Measurements from ENCODE around the gene PI4KA.

The PI4KA gene

DNA sequence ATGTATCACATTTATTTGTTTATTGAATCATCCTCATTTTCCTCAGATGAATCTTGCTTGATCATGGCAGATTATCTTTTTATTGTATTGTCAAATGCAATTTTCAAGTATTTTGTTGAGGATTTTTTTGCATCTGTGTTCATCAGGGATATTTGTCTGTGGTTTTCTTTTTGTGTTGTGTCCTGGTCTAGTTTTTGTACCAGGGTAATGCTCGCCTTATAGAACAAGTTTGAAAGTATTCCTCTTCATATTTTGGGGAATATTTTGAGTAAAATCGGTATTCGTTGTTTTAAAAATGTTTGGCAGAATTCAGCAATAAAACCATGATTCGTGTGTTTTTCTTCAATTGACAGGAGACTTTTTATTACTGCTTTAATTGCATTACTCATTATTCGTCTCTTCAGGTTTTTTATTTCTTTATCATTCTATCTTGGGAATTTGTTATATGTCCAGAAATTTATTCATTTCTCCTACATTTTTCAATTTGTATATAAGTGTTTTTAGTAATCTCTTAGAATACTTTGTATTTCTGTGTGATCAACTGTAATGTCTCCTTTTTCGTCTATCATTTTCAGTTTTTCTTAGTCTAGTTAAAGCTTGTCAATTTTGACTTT lies 198.1 kb downstream of the PI4KA start:
- Histone ChIP-seq H3K14ac (ENCODE audit: low read length) (no peak overlapping the region), H3K27ac (ENCODE audit: low read depth, low read length) (no peak overlapping the region), H3K4me2 (ENCODE audit: low read length) (no peak overlapping the region), H2AFZ (ENCODE audit: insufficient read depth, low read length, poor library complexity) (no peak overlapping the region), H4K8ac (ENCODE audit: low read depth, low read length) (no peak overlapping the region), H3K79me1 (ENCODE audit: low read length) (no peaks in the 10 kb centered on the region), H4K12ac (ENCODE audit: low read depth, low read length) (no peak overlapping the region), H3K4me3 (ENCODE audit: low read depth, low read length) (no peak overlapping the region), H3K23ac (ENCODE audit: low read length) (no peak overlapping the region), H2BK12ac (ENCODE audit: low read length) (no peak overlapping the region), H3K9me3 (ENCODE audit: insufficient read depth, low read depth, low read length) (peaks cover 4% of the 10 kb centered on the region), H2BK120ac (ENCODE audit: insufficient read depth, low read length, poor library complexity) (no peak overlapping the region), H2BK5ac (ENCODE audit: low read depth, low read length, poor library complexity) (no peak overlapping the region), H3K36me3 (ENCODE audit: control insufficient read depth in 1 of 2, insufficient read depth in 2 of 2, low read length in 2 of 2) (no peaks in the 10 kb centered on the region), H3K18ac (ENCODE audit: low read length) (no peak overlapping the region), H3K4ac (ENCODE audit: low read depth, low read length) (no peak overlapping the region), H3K9ac (ENCODE audit: low read length) (no peak overlapping the region), H3K4me1 (ENCODE audit: control insufficient read depth in 1 of 2, insufficient read depth in 2 of 2, low read length in 2 of 2) (no peaks in the 10 kb centered on the region), H4K91ac (ENCODE audit: low read depth, low read length) (no peak overlapping the region), H3K79me2 (ENCODE audit: control insufficient read depth, insufficient read depth, low read length, poor library complexity) (no peaks in the 10 kb centered on the region), H2AK5ac (ENCODE audit: low read length) (no peak overlapping the region), H3K27me3 (ENCODE audit: insufficient read depth, low read length) (no peaks in the 10 kb centered on the region)
- no CpG with 5 or more reads among the region's 6 CpGs for WGBS (ENCODE audit: extremely low coverage, insufficient coverage, insufficient read length)
- DNase-seq, result no peak

DNA sequence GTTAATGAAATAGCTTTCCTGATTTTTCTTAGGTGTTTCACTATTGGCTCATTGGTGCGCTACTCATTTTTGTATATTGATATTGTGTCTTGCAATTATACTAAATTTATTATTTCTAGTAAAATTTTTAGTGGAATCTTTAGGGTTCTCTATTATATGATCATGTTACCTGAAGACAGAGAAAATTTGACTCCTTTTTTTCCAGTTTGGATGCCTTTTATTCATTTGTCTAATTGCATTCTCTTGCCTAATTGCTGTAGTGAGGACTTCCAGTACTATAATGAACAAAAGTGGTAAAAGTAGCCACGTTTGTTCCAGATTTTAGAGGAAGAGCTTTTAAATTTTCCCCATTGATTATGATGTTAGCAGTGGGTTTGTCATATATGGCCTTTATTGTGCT lies 198.7 kb downstream of the PI4KA start:
- Histone ChIP-seq H3K4me2 (ENCODE audit: low read length) (no peak overlapping the region), H3K36me3 (ENCODE audit: control insufficient read depth in 1 of 2, insufficient read depth in 2 of 2, low read length in 2 of 2) (no peaks in the 10 kb centered on the region), H3K9ac (ENCODE audit: low read length) (no peak overlapping the region), H3K18ac (ENCODE audit: low read length) (no peak overlapping the region), H3K79me1 (ENCODE audit: low read length) (no peaks in the 10 kb centered on the region), H3K4me1 (ENCODE audit: control insufficient read depth in 1 of 2, insufficient read depth in 2 of 2, low read length in 2 of 2) (no peaks in the 10 kb centered on the region), H3K27me3 (ENCODE audit: insufficient read depth, low read length) (no peaks in the 10 kb centered on the region), H2AK5ac (ENCODE audit: low read length) (no peak overlapping the region), H3K4me3 (ENCODE audit: low read depth, low read length) (no peak overlapping the region), H4K12ac (ENCODE audit: low read depth, low read length) (no peak overlapping the region), H3K27ac (ENCODE audit: low read depth, low read length) (no peak overlapping the region), H3K23ac (ENCODE audit: low read length) (no peak overlapping the region), H2AFZ (ENCODE audit: insufficient read depth, low read length, poor library complexity) (no peak overlapping the region), H4K8ac (ENCODE audit: low read depth, low read length) (no peak overlapping the region), H3K9me3 (ENCODE audit: insufficient read depth, low read depth, low read length) (peaks cover 4% of the 10 kb centered on the region), H3K79me2 (ENCODE audit: control insufficient read depth, insufficient read depth, low read length, poor library complexity) (no peaks in the 10 kb centered on the region), H3K4ac (ENCODE audit: low read depth, low read length) (no peak overlapping the region), H2BK12ac (ENCODE audit: low read length) (no peak overlapping the region), H3K14ac (ENCODE audit: low read length) (no peak overlapping the region), H2BK5ac (ENCODE audit: low read depth, low read length, poor library complexity) (no peak overlapping the region), H2BK120ac (ENCODE audit: insufficient read depth, low read length, poor library complexity) (no peak overlapping the region), H4K91ac (ENCODE audit: low read depth, low read length) (no peak overlapping the region)
- DNase-seq, result no peak
- WGBS (ENCODE audit: extremely low coverage, insufficient coverage, insufficient read length), result no CpG with 5 or more reads among the region's 2 CpGs

DNA sequence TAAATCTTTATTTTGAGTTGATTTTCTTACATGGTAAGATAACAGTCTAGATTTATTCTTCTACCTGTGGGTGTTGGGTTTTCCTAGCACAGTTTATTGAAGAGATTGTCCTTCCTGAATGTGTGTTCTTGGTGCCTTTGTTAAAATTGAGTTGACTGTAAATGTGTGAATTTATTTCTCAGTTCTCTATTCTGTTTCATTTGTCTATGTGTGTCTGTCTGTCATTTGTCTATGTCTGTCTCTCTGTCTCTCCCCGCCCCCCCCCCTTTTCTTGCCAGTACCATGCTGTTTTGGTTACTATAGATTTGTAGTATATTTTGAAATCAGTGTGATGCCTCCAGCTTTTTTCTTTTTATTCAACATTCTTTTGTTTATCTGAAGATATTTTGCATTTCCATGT lies 199.4 kb downstream of the PI4KA start:
- H3K14ac ChIP-seq (ENCODE audit: low read length), result no peak overlapping the region

DNA sequence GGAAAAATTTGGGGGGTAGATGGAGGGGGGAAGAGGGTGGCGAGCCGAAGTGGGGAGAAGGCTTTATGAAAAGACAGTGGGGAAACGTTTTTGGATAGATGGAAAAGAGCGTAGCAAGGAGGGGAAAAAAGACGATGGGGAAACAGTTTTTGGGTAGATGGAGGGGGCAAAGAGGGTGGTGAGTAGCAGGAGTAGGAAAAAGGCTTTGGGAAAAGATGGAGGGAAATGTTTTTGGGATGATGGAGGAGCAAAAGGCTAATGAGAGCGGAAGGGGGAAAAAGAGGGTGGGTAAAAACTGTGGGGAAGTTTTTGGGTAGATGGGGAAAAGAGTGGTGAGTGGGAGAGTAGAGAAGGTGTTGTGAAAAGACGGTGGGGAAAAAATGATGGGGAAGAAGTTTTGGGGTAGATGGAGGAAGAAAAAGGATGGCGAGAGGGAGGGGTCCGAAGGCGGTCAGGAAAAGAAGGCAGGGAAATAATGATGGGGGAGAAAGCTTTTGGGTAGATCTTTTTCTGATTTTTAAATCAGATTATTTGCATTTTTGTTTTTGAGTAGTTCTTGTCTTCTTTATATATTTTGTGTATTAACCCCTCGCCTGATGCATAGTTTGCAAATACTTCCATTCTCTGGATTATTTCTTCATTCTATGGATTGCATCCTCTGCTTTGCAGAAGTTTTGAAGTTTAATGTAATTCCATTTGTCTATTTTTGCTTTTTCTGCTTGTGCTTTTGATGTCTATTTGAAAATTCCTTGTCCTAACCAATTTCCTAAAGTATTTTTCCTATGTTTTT lies 200.0 kb downstream of the PI4KA start:
- H3K27me3 ChIP-seq (ENCODE audit: insufficient read depth, low read length), result no peaks in the 10 kb centered on the region
- no peak overlapping the region for H3K9ac ChIP-seq (ENCODE audit: low read length)
- H3K79me1 ChIP-seq (ENCODE audit: low read length), result no peaks in the 10 kb centered on the region
- H2AK5ac ChIP-seq (ENCODE audit: low read length), result no peak overlapping the region
- no peak overlapping the region for H3K18ac ChIP-seq (ENCODE audit: low read length)
- H3K4me2 ChIP-seq (ENCODE audit: low read length), result no peak overlapping the region
- H2BK12ac ChIP-seq (ENCODE audit: low read length), result no peak overlapping the region
- no peak overlapping the region for H2BK5ac ChIP-seq (ENCODE audit: low read depth, low read length, poor library complexity)
- H3K4me3 ChIP-seq (ENCODE audit: low read depth, low read length), result no peak overlapping the region
- H3K36me3 ChIP-seq (ENCODE audit: control insufficient read depth in 1 of 2, insufficient read depth in 2 of 2, low read length in 2 of 2), result no peaks in the 10 kb centered on the region
- DNase-seq, result no peak
- no peaks in the 10 kb centered on the region for H3K79me2 ChIP-seq (ENCODE audit: control insufficient read depth, insufficient read depth, low read length, poor library complexity)
- H2BK120ac ChIP-seq (ENCODE audit: insufficient read depth, low read length, poor library complexity), result no peak overlapping the region
- H3K4me1 ChIP-seq (ENCODE audit: control insufficient read depth in 1 of 2, insufficient read depth in 2 of 2, low read length in 2 of 2), result no peaks in the 10 kb centered on the region
- H4K8ac ChIP-seq (ENCODE audit: low read depth, low read length), result no peak overlapping the region
- peaks cover under 1% of the 10 kb centered on the region for H3K9me3 ChIP-seq (ENCODE audit: insufficient read depth, low read depth, low read length)
- no peak overlapping the region for H3K27ac ChIP-seq (ENCODE audit: low read depth, low read length)
- no peak overlapping the region for H3K14ac ChIP-seq (ENCODE audit: low read length)
- WGBS (ENCODE audit: extremely low coverage, insufficient coverage, insufficient read length), result over 99% methylated on average over 6 of the region's 11 CpGs
- H4K12ac ChIP-seq (ENCODE audit: low read depth, low read length), result no peak overlapping the region
- H2AFZ ChIP-seq (ENCODE audit: insufficient read depth, low read length, poor library complexity), result no peak overlapping the region
- no peak overlapping the region for H3K23ac ChIP-seq (ENCODE audit: low read length)
- H3K4ac ChIP-seq (ENCODE audit: low read depth, low read length), result no peak overlapping the region
- no peak overlapping the region for H4K91ac ChIP-seq (ENCODE audit: low read depth, low read length)

More for the DNA sequence above, 199.4 kb downstream of the PI4KA start:
- Histone ChIP-seq H4K8ac (ENCODE audit: low read depth, low read length) (no peak overlapping the region), H3K18ac (ENCODE audit: low read length) (no peak overlapping the region), H2BK12ac (ENCODE audit: low read length) (no peak overlapping the region), H3K79me1 (ENCODE audit: low read length) (no peaks in the 10 kb centered on the region), H3K36me3 (ENCODE audit: control insufficient read depth in 1 of 2, insufficient read depth in 2 of 2, low read length in 2 of 2) (no peaks in the 10 kb centered on the region), H3K27ac (ENCODE audit: low read depth, low read length) (no peak overlapping the region), H3K4me2 (ENCODE audit: low read length) (no peak overlapping the region), H3K4ac (ENCODE audit: low read depth, low read length) (no peak overlapping the region), H4K12ac (ENCODE audit: low read depth, low read length) (no peak overlapping the region), H4K91ac (ENCODE audit: low read depth, low read length) (no peak overlapping the region), H3K9me3 (ENCODE audit: insufficient read depth, low read depth, low read length) (peaks cover 4% of the 10 kb centered on the region), H3K4me3 (ENCODE audit: low read depth, low read length) (no peak overlapping the region), H2AFZ (ENCODE audit: insufficient read depth, low read length, poor library complexity) (no peak overlapping the region), H3K27me3 (ENCODE audit: insufficient read depth, low read length) (no peaks in the 10 kb centered on the region), H3K79me2 (ENCODE audit: control insufficient read depth, insufficient read depth, low read length, poor library complexity) (no peaks in the 10 kb centered on the region), H3K4me1 (ENCODE audit: control insufficient read depth in 1 of 2, insufficient read depth in 2 of 2, low read length in 2 of 2) (no peaks in the 10 kb centered on the region), H2AK5ac (ENCODE audit: low read length) (no peak overlapping the region), H3K23ac (ENCODE audit: low read length) (no peak overlapping the region), H3K9ac (ENCODE audit: low read length) (no peak overlapping the region), H2BK120ac (ENCODE audit: insufficient read depth, low read length, poor library complexity) (no peak overlapping the region), H2BK5ac (ENCODE audit: low read depth, low read length, poor library complexity) (no peak overlapping the region)
- no peak for DNase-seq
- no CpG with 5 or more reads among the region's 1 CpG for WGBS (ENCODE audit: extremely low coverage, insufficient coverage, insufficient read length)
